ENCODE data around the gene CTSD. TPM values are rescaled to one million over a fixed set of nuclear protein-coding genes. Genes with fewer than 3 reads are reported as not detected.

The CTSD gene
- total RNA-seq, 1 donor from 2014 or later, result 564 TPM

DNA sequence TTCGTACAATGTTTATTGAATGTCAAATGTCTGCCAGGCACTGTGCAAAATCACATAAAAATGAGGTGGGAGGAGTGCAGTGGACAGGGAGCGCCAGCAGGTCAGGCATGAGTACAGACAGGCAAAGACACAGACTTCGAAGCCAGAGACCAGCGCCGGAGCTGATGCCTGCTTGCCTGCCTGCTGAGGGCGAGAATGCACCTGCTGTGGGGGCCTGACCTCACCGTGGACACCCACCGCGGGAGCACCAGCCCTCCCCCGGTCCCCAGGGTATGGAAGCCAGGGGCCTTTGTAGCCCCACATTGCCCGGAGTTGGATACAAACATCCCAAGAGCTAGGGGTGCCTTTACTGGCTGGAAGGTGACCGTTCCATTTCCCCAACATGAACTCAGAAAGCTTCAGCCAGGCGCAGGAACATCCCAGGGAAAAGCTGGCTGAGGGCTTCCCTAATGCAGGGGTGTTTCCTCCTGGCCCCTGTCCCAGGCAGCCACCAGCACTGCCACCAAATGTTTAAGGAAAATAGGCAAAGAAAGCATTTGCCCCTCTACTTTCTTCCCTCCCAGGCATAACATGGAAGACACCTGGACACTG is 31.2 kb downstream of the CTSD start:
- ATAC-seq, result no peak

DNA sequence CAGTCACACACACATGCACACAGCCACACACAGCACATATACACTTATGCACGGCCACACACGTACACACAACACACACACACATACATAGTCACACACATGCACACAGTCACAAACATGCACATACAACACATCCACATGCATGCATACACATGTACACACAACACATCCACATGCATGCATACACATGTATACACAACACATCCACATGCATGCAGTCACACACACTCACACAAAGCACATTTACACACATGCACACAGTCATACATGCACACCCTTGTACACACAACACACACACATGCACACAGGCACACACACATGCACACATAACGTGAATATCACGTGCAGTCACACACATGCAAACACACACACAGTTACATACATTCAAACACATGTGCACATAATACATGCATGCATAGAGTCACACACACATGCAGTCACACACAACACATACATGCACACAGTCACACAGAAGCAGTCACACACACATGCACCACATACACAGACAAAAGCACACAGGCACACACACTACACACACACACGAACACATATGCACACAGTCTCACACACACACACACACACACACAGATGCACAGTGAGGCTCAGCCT is 32.2 kb downstream of the CTSD start:
- ATAC-seq (no peak), DNase-seq (ENCODE audit: low spot score) (no peak)

More for the DNA sequence above, 31.2 kb downstream of the CTSD start:
- no peak for DNase-seq (ENCODE audit: low spot score)

DNA sequence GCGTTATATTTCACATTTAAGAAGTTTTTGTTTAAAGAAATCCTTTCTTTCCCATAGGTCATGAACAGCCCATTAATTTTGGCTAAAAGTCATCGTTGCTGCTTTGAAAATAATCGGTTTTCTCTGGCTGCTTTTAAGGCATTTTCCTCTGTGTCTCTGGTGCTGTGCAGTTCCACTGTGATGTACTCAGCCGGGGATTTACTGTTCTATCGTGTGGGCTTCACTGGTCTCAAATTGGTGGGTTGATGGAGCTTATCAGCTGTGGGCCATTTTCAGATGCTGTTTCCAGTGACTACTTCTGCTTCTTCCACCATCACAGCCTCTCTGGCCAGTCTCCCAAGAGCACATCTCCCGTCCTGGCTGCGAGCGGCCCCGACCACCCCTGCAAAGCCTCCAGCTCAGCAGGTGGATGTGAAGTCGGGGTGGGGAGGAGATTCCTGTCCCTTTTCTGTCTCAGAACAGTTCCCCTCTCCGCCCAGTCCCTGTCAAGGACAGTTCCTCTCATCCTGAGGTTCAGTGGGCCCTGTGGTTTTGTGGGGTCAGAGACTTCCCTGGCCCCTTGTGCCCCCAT is 33.6 kb downstream of the CTSD start:
- no peak for ATAC-seq
- no peak for DNase-seq (ENCODE audit: low spot score)

DNA sequence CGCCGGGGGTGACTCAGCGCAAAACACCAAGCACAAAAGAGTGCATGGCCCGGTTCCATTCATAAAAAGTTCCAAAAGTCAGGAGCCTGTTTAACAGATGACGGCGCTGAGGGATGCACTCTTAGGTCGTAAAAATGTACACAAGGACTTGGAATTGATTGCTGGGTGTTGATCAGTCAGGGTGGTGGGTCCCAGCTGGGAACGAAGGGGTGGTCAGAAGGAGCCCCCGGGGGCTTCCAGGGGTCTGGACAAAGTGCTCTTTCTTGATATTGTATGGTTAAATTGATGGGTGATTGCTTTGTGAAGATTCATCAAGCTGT is 34.1 kb downstream of the CTSD start:
- ATAC-seq, result no peak
- no peak for DNase-seq (ENCODE audit: low spot score)

DNA sequence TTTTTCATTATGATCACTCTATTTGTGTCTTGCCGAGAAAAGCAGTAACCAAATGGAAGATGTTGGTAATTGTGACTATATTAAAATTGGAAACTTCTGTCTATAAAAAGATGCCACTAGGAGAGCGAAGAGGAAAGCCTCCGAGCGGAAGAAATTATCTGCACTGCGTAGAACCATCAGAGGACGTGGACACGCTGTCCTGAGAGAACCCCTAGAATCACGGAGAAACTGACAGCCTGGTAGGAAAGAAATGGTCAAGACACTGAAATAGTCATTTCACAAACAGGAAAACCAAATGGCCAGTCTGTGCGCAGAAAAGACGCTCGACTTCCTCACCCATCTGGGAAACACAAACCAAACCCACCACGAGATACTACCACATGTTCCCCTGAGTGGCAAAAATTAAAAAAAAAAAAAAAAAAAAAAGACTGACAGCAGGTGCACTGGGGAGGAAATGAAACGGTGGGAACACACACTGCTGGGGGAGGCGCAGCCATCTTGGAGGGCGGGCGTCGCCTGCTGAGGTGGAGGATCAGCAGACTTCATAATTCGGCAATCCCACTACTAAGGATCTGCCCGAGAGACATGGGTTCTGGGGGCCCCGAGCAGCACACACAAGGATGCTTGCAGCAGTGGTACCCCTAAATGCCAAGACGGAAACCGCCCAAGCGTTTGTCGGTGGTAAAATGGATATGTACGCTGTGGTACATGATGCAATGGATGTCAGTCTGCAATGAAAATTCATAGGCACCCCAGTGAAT is 34.6 kb downstream of the CTSD start:
- no peak for ATAC-seq
- DNase-seq (ENCODE audit: low spot score), result no peak

DNA sequence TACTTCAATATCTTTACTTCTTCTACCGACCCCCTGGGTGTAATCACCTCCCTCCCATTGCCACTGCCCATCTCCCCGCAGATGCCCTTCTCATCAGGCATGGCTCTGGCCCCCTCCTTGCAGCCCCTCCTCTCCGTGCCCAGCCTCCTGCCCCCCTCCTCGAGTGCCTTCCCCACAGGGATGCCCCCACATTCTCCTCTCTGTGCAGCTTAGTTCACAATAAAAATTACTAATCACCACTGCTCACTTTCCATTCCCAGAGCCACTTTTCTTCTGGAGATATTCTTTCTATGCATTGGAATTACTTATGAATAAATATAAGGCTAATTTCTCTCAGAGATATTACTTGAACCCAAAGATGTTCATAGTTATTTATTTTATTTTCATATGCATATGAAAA is 35.4 kb downstream of the CTSD start:
- ATAC-seq, result no peak

DNA sequence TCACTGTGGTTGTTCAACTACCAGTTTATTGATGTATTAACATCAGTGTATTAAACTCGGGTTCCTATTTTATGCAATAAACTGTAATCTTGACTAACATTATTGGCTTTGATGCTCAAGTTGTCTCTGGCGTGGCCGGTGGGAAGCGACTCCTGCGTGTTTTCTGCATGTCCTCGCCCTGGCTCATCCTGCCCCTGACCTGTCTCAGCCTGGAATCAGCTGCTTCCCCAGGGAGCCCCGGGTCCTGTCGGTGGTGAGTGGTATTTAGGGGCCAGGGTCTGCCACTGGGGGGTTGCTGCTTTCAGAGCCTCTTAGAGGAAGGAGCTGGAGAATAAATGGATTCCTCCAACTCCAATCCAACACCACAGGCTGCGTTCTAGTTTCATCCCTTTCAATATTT is 35.9 kb downstream of the CTSD start:
- ATAC-seq (no peak), DNase-seq (ENCODE audit: low spot score) (no peak)

More for the DNA sequence above, 35.4 kb downstream of the CTSD start:
- DNase-seq (ENCODE audit: low spot score), result peak; percentile 14

DNA sequence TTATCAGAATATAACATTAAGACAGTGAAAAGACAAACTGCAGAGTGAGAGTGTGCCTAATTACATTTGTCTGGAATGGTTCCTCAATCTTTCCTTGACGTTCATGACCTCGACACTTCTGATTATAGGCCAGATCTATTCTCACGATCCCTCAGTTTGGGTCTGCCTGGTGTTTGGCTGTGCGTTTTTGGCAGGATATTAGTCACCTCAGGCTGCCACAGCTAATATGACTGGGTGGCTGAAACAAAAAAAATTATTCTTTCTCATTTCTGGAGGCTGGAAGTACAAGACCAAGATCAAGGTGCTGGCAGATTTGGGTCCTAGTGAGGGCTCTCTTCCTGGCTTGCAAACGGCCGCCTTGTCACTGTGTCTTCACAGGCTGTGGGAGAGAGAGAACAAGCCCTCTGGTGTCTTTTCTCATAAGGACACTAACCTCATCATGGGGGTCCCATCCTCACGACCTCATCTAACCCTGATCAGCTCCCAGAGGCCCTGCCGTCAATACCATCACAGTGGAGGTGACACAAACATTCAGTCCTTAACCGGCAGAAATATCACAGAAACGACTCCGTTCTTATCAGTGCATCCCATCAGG is 36.5 kb downstream of the CTSD start:
- no peak for ATAC-seq
- DNase-seq (ENCODE audit: low spot score), result no peak

DNA sequence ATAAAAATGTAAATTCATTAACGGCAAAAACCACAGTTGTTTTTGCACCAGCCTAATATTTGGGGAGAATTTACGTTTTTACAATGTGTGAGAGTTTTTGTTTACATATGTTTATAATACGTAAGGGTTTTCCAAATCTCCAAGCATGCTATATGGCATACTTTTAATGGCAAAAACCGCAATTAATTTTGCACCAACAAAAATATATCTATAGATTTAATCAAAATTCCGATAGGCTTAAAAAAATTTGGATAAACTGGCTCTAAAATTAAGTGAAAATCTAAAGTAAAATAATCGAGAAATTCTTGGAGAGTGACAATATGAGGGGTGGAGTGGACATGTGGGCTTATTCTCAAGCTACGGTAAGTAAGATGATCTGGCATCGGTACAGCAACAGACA is 43.9 kb downstream of the CTSD start:
- no peak for ATAC-seq

DNA sequence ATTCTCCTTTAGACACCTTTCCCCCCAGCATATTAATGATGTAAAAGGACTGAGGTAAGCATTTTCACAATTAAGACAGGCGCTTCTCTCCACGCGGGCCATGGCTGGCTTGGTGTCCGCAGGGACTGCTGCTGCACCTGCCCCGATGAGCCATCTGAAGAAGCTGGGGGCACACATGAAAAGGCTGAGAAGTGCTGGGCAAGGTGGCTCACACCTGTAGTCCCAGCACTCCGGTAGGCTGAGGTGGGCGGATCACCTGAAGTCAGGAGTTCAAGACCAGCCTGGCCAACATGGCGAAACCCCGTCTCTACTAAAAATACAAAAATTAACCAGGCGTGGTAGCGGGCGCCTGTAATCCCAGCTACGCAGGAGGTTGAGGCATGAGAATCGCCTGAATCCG is 45.4 kb downstream of the CTSD start:
- no peak for DNase-seq (ENCODE audit: low spot score)

More for the DNA sequence above, 43.9 kb downstream of the CTSD start:
- DNase-seq (ENCODE audit: low spot score), result no peak

DNA sequence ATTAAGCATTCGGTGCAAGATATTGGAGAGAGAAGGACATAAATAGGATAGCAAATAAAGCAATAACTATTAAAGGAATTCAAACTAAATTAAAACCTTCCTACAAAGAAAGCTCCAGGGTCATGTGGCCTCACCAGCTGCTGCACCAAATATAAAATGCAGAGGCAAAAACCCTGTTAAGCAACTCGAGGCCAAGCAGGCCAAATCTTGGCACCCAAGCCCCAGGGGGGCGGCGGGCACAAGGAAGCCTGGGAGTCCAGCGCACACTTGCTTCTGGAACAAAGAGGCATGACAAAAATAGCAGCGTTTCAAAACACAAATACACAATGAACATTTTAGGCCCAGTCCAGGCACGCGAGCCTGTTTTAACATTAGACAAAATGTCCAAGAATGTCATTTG is 46.0 kb downstream of the CTSD start:
- ATAC-seq (no peak), DNase-seq (ENCODE audit: low spot score) (no peak)

More for the DNA sequence above, 45.4 kb downstream of the CTSD start:
- ATAC-seq, result no peak

DNA sequence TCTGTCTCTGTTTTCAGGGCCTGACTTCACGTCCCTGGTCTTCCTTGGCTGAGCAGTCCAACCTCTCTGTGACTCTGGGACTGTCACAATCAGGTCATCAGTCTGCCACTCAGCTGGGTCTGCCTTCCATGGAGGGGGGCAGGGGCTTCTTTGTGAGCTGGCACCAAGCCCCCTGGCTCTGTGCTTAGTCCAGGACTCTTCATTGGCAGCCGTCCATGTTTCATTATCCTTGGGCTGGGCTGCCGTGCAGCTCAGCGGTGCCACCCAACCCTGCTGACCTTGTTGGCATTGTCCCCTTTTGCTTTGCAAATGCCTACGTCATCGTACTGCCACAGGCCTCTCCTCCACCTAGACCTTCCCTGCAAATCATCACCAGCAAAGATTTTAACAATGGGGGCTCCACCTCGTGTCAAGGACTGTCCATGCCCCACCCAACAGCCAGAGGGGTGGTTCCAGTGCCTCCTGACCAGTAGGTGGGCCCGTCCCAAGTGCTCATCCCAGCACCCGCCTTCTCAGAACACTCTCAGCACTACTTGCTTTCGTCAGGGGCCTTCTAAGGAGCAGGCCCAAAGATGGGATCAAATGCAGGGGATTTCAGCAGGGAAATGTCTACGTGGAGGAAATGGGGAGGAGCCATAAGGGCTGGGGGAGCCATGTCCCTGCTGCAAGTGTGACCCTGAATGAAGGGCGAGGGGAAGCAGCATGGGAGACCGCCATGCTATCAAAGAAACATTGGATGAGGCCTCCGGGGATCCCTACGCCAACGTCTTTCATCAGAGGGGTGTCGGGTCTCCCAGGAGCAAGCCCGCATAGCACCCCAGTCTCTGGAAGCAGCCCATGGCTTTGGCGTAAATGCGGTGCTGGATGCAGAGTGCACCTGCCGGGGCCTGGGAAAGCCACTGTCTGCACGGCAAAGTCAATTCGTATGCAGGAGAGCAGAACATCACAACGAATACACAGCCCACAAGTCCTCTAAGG is 48.5 kb downstream of the CTSD start:
- ATAC-seq (no peak), DNase-seq (ENCODE audit: low spot score) (peak; percentile 40)

DNA sequence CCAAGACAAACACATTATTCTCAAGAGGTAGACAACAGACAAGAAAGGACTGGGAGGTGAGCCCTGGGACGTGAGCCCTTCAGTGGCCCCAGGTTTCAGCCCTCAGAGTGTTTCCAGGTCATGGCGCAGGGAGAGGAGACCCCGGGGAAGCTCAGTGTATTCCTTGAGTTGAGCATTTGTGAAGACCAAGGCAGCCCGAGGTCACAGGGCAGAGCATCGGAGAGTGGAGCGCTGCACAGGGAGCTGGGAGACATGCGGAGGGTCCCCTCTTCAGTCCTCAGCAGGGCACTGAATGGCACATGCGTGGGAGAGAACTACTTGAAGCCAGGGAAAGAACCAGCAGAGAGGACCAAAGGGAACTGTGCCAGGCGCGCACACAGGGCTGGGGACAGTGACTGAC is 55.0 kb downstream of the CTSD start:
- DNase-seq (ENCODE audit: low spot score), result peak; percentile 23
- ATAC-seq, result no peak

DNA sequence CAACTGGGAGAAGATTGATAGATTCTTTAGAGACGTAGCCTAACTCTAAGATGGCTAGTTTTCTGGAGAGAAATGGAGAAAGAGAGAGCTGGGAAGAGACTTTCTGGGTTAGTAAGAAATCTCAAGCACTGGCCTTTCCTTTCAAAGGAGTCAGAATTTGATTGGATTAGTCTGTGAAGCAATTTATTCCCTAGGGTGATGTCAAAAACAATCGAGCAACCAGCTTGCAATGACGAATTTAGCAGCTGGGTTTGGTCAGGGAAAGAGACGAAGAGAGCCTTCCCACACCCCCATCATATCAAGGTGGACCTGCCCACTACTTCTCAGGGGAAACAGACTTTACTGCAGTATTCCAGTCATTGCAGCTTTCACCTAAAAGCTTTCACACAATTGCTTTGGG is 56.0 kb downstream of the CTSD start:
- DNase-seq (ENCODE audit: low spot score) (no peak), ATAC-seq (no peak)

DNA sequence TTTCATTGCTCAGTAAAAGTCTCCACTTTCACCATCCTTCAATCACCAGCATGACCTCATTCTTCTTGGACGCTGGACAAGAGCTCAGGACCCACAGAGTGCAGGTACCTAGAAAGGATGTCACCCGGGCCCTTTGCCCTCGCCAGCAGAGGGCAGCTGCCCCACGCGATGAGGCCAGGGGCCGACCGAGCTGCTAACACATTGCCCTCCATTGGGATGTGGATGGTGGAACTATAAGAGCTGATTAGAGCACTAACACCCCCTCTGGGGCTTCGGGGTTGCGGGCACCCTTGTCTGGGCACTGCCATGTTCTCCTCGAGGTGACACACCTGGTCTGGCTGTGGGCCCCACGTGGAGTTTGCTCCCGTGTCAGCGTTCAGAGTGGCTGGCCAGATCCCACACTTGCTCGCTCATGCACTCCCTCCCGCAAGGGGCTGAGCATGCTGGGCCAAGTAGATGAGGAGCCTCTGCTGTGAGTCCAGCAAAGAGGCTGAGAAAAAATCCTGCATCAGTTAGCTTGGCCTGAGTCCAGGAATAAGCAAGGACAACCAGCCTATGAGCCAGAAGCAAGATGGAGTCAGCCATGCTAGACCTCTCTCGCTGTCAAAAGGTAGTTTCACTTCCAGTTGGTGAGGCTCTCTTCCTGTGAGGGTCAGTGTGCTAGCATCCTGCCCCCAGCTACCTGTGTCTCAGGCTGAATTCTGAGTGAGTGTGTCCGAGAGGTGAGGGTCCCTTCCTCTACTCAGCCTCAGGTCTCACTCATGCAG is 56.9 kb downstream of the CTSD start:
- DNase-seq (ENCODE audit: low spot score), result peak; percentile 48
- ATAC-seq, result peak; percentile 81

DNA sequence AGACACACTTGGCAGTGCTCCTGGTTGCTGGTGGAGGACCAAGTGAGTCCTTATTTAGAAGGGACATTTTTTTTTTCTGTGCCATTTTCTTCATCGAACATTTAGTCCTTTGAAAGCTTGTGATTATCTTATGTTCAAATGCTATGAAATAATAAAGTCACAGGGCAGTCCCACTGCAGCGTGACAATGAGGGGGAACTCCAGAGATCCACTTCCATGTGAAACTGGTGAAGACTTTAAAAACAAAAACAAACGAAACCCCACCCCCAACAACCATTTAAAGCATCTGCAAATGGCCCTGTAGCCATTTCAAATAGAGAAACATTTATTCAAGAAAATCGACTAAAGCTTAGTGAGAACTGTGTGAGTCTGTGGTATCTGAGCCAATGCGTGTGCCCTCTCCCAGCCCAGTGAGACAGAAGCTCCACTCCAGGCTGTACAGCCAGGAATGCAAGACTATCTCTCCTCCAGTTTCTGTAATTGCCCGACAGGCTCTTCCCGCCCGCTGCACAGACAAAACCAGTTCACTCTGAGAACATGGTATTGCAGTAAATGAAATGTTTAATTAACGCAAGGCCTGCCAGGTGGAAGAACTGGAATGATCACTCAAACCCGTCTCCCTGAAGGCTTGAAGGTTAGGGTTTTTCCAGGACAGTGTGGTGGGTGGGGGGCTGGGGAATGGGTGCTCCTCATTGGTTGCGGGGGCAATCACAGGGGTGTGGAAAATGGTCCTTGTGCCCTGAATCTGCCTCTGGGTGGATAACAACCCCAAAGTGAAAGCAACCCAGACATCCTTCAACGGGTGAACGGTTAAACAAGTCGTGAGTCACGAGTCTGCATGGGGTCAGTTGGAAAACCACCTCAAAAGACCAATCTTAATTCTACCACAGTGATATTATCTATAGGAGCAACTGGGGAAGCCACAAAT is 58.3 kb downstream of the CTSD start:
- ATAC-seq (no peak), DNase-seq (ENCODE audit: low spot score) (no peak)

DNA sequence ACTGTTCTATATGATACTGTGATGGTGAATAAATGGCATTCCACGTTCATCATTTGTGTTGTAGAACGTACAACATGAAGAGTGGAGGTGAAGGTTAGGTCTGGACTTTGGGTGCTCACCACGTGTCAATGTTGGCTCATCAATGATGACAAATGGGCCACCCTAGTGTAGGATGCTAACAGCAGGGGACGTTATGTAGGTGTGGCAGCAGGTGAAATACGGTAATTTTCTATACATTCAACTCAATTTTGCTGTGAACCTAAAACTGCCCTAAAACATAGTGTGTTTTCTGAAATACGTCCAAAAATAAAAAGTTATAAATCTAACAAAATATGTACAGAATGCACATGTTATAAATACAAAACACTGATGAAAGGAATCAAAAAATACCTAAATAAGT is 60.6 kb downstream of the CTSD start:
- DNase-seq (ENCODE audit: low spot score), result no peak
- no peak for ATAC-seq
